Thoracic aorta (tissue), 2 donors: Measurements from ENCODE around the gene MPO. TPM values are rescaled to one million over a fixed set of nuclear protein-coding genes. Genes with fewer than 3 reads are reported as not detected.

ENCODE experiments used
- ATAC-seq: fragments of 150-250 bp; one replicate; pipeline ENCODE4 v1.8.0; 2017; ENCODE audit warnings: low read depth; ENCODE audit not compliant: insufficient number of reproducible peaks, low FRiP score
- DNase-seq: peaks from one replicate; pipeline ENCODE4 v3.0.0-alpha.2; 2020; ENCODE audit warnings: low spot score
- H3K27ac ChIP-seq, 2 donors: fragments of 200-600 bp; sonication (generic); 1 replicate in 1 of 2; 2 replicates in 1 of 2; pipeline ENCODE4 v1.5.1; 2016; ENCODE audit warnings: mild to moderate bottlenecking in 2 of 2, moderate library complexity in 2 of 2
- H3K27me3 ChIP-seq: fragments of 200-600 bp; sonication (generic); replicated peaks from 2 replicates; pipeline ENCODE4 v1.6.0; 2016; ENCODE audit warnings: mild to moderate bottlenecking; ENCODE audit not compliant: insufficient read depth
- H3K36me3 ChIP-seq: fragments of 200-600 bp; sonication (generic); one replicate; pipeline ENCODE4 v1.5.1; 2016
- H3K4me1 ChIP-seq, 2 donors: fragments of 200-600 bp; sonication (generic); 1 replicate in 1 of 2; 2 replicates in 1 of 2; pipeline versions ENCODE4 v1.5.1 to v1.6.0; 2016; ENCODE audit warnings: low read depth in 2 of 2, mild to moderate bottlenecking in 1 of 2; ENCODE audit not compliant: control insufficient read depth in 1 of 2
- H3K4me3 ChIP-seq: fragments of 200-600 bp; sonication (generic); 2 replicates; pipeline ENCODE4 v1.5.1; 2016; ENCODE audit warnings: mild to moderate bottlenecking
- H3K9me3 ChIP-seq: fragments of 200-600 bp; sonication (generic); 2 replicates; pipeline ENCODE4 v1.5.1; 2016
- CTCF ChIP-seq: fragments of 200-600 bp; sonication (generic); IDR thresholded peaks from one replicate; pipeline ENCODE4 v1.5.1; 2019; ENCODE audit warnings: antibody characterized with exemption
- total RNA-seq, 2 donors: library from RNA; depleted of rRNA; stranded (reverse); fragments of >200 nt; gene quantifications; one replicate each; pipeline versions ENCODE4 v1.1.0 to v1.2.3, GENCODE V29; 2016

MPO gene
- total RNA-seq, 2 donors from 2014 or later, result 0.14 TPM; not detected in 1

DNA sequence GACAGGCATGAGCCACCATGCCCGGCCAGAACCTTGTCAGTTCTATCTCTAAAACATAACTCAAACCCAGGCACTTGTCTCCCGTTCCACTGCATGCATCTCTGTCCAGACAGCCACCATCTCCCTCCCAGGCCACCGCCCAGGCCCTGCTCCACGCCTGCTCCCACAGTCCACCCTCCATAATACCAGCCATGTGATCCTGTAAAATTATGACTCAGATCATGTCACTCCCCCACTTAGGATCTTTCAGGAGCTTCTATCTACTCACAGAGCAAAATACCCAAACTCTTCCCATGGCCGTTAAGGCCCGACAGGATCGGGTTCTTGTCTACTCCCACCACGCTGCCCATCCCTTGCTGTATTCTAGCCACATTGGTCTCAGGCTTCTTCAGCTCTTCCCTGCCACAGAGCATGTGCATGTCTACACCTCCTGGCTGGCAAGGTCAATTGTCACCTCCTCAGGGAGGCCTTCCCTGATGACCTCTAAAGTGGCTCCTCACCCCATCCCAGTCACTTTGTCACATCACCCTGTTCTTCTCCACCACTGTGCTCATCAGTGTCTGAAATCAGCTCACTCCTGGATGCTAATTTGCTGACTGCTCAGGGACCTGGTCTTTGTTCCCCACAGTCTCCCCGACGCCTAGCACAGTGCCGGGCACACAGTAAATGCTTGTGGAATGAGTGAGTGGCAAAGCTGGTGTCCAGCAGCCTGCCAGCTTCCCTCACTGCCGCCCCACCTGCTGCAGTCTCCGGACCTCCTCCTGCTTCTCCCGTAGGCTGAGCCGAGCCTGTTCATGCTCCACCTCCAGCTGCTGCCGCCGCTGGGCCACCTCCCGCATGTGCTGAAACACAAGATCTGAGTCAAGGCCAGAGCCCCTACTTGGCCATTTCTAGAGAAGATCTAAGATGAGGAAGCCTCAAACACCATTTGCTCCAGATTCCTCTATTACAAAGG lies 41.1 kb upstream of the MPO start:
- H3K4me1 ChIP-seq, result peaks cover 6 to 22% of the 10 kb centered on the region in 2 donors
- no peak for DNase-seq
- ATAC-seq, result no peak
- H3K36me3 ChIP-seq, result no peaks in the 10 kb centered on the region
- H3K27me3 ChIP-seq, result no peaks in the 10 kb centered on the region
- H3K4me3 ChIP-seq, result no peak overlapping the region
- no peaks in the 10 kb centered on the region for H3K9me3 ChIP-seq
- TF ChIP-seq CTCF, result no peak
- H3K27ac ChIP-seq, result no peak overlapping the region

- Histone ChIP-seq H3K27ac (no peak overlapping the region), H3K4me1 (peaks cover 6 to 22% of the 10 kb centered on the region in 2 donors), H3K27me3 (no peaks in the 10 kb centered on the region), H3K36me3 (no peaks in the 10 kb centered on the region), H3K9me3 (no peaks in the 10 kb centered on the region), H3K4me3 (no peak overlapping the region)
- ATAC-seq (no peak), DNase-seq (no peak)
- no peak for TF ChIP-seq CTCF
Measured at GRCh38 chr17:58320570-58321323, 40.0 kb upstream of the MPO start.

DNA sequence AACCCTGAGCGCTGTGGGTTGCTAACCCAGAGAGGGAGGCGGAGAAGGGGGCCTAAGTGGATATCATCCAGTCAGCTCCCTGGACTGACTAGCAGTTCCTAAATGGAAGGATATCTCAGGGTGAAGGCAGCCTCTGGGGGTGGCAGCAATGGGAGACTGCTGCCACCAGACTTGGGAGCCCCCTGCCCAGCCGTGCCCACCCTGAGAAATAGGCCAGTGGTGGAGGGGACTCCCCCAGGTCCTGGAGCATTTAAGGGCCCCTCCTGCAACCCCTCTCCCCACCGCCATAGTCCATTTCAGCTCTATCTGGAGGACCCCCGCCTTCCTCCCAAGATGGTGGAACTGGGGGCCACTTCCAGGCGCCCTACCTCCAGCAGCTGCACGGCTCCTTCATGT lies 39.4 kb upstream of the MPO start:
- Histone ChIP-seq H3K27ac (no peak overlapping the region), H3K9me3 (no peaks in the 10 kb centered on the region), H3K36me3 (no peaks in the 10 kb centered on the region), H3K27me3 (no peaks in the 10 kb centered on the region), H3K4me3 (no peak overlapping the region), H3K4me1 (peaks cover 4 to 19% of the 10 kb centered on the region in 2 donors)
- TF ChIP-seq CTCF, result no peak
- ATAC-seq, result no peak
- no peak for DNase-seq

GRCh38 chr17:58319173-58320162 lies 38.7 kb upstream of the MPO start:
- H3K4me1 ChIP-seq, result peaks cover 0 to 12% of the 10 kb centered on the region in 2 donors
- H3K27ac ChIP-seq, result no peak overlapping the region
- ATAC-seq, result no peak
- no peak for DNase-seq
- H3K27me3 ChIP-seq, result no peaks in the 10 kb centered on the region
- H3K9me3 ChIP-seq, result no peaks in the 10 kb centered on the region
- TF ChIP-seq CTCF, result no peak
- no peaks in the 10 kb centered on the region for H3K36me3 ChIP-seq
- H3K4me3 ChIP-seq, result no peak overlapping the region
